C4-2B (cell line): ENCODE data around the gene HEXIM2.

Source experiments
- ZFX ChIP-seq: fragments of 450-650 bp; IDR thresholded peaks from 2 replicates; pipeline ENCODE4 v1.6.1; 2017
- TF ChIP-seq, protein P1 (sequence below): fragments of 450-650 bp; conservative IDR thresholded peaks from 2 replicates; pipeline ENCODE4 v1.5.1; 2017; ENCODE audit warnings: mild to moderate bottlenecking

DNA sequence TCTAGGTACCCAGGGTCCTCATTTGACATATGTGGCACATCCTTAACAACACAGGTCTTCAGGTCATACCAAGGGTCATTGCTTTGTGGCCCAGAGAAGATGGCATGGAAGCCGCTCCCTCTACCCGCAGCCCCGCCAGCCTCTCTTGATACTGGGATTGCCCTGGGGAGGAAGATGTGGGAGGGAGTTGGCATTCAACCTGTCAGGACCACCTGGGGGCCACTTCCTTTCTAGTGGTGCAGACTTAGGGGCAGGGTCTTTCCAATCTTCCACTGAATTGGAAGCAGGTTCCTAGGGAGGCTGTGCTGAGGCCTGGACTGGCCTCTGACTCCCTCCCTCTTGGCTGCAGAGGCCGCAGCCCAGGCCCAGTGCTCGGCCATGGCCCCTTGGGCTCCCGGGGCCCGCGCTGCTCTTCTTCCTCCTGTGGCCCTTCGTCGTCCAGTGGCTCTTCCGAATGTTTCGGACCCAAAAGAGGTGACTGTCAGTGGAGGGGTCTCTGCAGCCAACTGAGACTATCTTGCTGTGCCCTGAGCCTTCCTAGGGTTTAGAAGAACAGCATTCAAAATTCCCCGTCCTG lies 18.5 kb upstream of the HEXIM2 start:
- TF ChIP-seq, protein P1, sequence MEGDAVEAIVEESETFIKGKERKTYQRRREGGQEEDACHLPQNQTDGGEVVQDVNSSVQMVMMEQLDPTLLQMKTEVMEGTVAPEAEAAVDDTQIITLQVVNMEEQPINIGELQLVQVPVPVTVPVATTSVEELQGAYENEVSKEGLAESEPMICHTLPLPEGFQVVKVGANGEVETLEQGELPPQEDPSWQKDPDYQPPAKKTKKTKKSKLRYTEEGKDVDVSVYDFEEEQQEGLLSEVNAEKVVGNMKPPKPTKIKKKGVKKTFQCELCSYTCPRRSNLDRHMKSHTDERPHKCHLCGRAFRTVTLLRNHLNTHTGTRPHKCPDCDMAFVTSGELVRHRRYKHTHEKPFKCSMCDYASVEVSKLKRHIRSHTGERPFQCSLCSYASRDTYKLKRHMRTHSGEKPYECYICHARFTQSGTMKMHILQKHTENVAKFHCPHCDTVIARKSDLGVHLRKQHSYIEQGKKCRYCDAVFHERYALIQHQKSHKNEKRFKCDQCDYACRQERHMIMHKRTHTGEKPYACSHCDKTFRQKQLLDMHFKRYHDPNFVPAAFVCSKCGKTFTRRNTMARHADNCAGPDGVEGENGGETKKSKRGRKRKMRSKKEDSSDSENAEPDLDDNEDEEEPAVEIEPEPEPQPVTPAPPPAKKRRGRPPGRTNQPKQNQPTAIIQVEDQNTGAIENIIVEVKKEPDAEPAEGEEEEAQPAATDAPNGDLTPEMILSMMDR: no peak
- no peak for TF ChIP-seq ZFX
